H1 (cell line): ENCODE data around the gene COMT. TPM values are rescaled to one million over a fixed set of nuclear protein-coding genes. Genes with fewer than 3 reads are reported as not detected.
A peak's percentile ranks its signal among the peaks of the same experiment; 100 is the strongest.

Experiments
- CTCF ChIA-PET: fragments of 300-600 bp; sonication (Branson Sonifier 250); formaldehyde crosslinking; loops from one replicate; lab custom pipeline; 2021; ENCODE audit not compliant: partially characterized antibody; lab: Charles Lee
- POLR2A ChIA-PET: fragments of 300-600 bp; sonication (Branson Sonifier 250); formaldehyde crosslinking; loops from one replicate; lab custom pipeline; 2021; ENCODE audit warnings: inconsistent platforms; ENCODE audit not compliant: partially characterized antibody; lab: Charles Lee
- DNase-seq, 2 experiments: peaks; one replicate each; pipeline versions ENCODE4 v3.0.0 to v3.0.0-alpha.2; 2010 to 2022; ENCODE audit warnings: low spot score in 2 of 2, low read depth in 1 of 2, mixed read lengths in 1 of 2
- FAIRE-seq: peaks from 2 replicates; lab custom pipeline; 2011; peaks lifted over from hg19 to GRCh38; lab: Jason Lieb, UNC
- H2AFZ ChIP-seq: 2 replicates; pipeline ENCODE4 v1.8.1; 2012; ENCODE audit warnings: low read length, inconsistent platforms
- H2AK5ac ChIP-seq: 2 replicates; pipeline ENCODE4 v1.6.1; 2013; ENCODE audit warnings: low read depth, low read length
- H2BK120ac ChIP-seq: replicated peaks from 2 replicates; pipeline ENCODE3; 2013; ENCODE audit warnings: low read depth, low read length, inconsistent platforms
- H2BK12ac ChIP-seq: 2 replicates; pipeline ENCODE4 v1.6.1; 2013; ENCODE audit warnings: low read depth, low read length
- H2BK15ac ChIP-seq: 2 replicates; pipeline ENCODE4 v1.6.1; 2013; ENCODE audit warnings: low read length
- H2BK20ac ChIP-seq: 2 replicates; pipeline ENCODE4 v1.6.1; 2013; ENCODE audit warnings: low read length
- H2BK5ac ChIP-seq: 2 replicates; pipeline ENCODE4 v1.6.1; 2013; ENCODE audit warnings: low read depth, low read length
- H3K14ac ChIP-seq: 2 replicates; pipeline ENCODE4 v1.6.1; 2013; ENCODE audit warnings: inconsistent platforms; ENCODE audit not compliant: insufficient read length
- H3K18ac ChIP-seq: 2 replicates; pipeline ENCODE4 v1.6.1; 2013; ENCODE audit warnings: low read length; ENCODE audit errors: extremely low read depth
- H3K23ac ChIP-seq: 2 replicates; pipeline ENCODE4 v1.6.1; 2013; ENCODE audit warnings: inconsistent platforms; ENCODE audit not compliant: insufficient read length
- H3K23me2 ChIP-seq: 2 replicates; pipeline ENCODE4 v1.6.1; 2013; ENCODE audit warnings: low read depth, low read length
- H3K27ac ChIP-seq: 2 replicates; pipeline ENCODE4 v1.6.1; 2011; ENCODE audit warnings: low read depth, low read length, inconsistent platforms
- H3K27me3 ChIP-seq, 4 experiments: replicated peaks in 1 of 4; 1 replicate in 1 of 4; 2 replicates in 3 of 4; pipeline versions ENCODE4 v1.6.1 to v1.8.1; 2011 to 2013; ENCODE audit warnings: low read length in 3 of 4, mild to moderate bottlenecking in 3 of 4, inconsistent platforms in 2 of 4, mixed read lengths in 2 of 4, moderate library complexity in 1 of 4; ENCODE audit not compliant: control insufficient read depth in 3 of 4, insufficient read depth in 3 of 4; ENCODE audit errors: extremely low read depth in 1 of 4
- H3K36me3 ChIP-seq, 4 experiments: 2 replicates each; pipeline versions ENCODE4 v1.6.1 to v1.8.1; 2011 to 2013; ENCODE audit warnings: mild to moderate bottlenecking in 4 of 4, low read length in 3 of 4, moderate library complexity in 2 of 4, control low read depth in 1 of 4, inconsistent platforms in 1 of 4; ENCODE audit not compliant: insufficient read depth in 4 of 4, control insufficient read depth in 2 of 4
- H3K4ac ChIP-seq: replicated peaks from 2 replicates; pipeline ENCODE3; 2013; ENCODE audit warnings: low read length, low read depth, mixed read lengths, inconsistent platforms; ENCODE audit not compliant: insufficient read length
- H3K4me1 ChIP-seq, 4 experiments: replicated peaks in 1 of 4; 1 replicate in 1 of 4; 2 replicates in 3 of 4; pipeline versions ENCODE4 v1.6.1 to v1.8.1; 2011 to 2013; ENCODE audit warnings: low read length in 3 of 4, inconsistent platforms in 2 of 4, mixed read lengths in 1 of 4; ENCODE audit not compliant: insufficient read depth in 4 of 4, control insufficient read depth in 3 of 4
- H3K4me2 ChIP-seq, 2 experiments: 2 replicates each; pipeline versions ENCODE4 v1.6.1 to v1.8.1; 2011 to 2013; ENCODE audit warnings: low read depth in 2 of 2, low read length in 2 of 2, control low read depth in 1 of 2, inconsistent platforms in 1 of 2, mild to moderate bottlenecking in 1 of 2; ENCODE audit not compliant: insufficient read depth in 1 of 2
- H3K4me3 ChIP-seq, 4 experiments: fragments of 200-600, 300-600 bp in 1 of 4; sonication (generic), shearing (Covaris generic), sonication (Bioruptor Twin) in 1 of 4; 2 replicates each; pipeline versions ENCODE4 v1.5.1 to v1.8.1; 2011 to 2016; ENCODE audit warnings: low read length in 4 of 4, low read depth in 3 of 4, control low read depth in 2 of 4, inconsistent platforms in 2 of 4, mild to moderate bottlenecking in 2 of 4, mixed read lengths in 1 of 4, moderate library complexity in 1 of 4; ENCODE audit not compliant: insufficient read depth in 2 of 4; ENCODE audit errors: extremely low read depth in 1 of 4
- H3K56ac ChIP-seq: replicated peaks from 2 replicates; pipeline ENCODE3; 2013; ENCODE audit warnings: low read depth, mild to moderate bottlenecking, mixed read lengths, low read length, inconsistent platforms; ENCODE audit not compliant: insufficient read length
- H3K79me1 ChIP-seq: 2 replicates; pipeline ENCODE4 v1.6.1; 2013; ENCODE audit warnings: low read depth, low read length, control low read depth
- H3K79me2 ChIP-seq, 2 experiments: 2 replicates each; pipeline versions ENCODE4 v1.6.1 to v1.8.1; 2012 to 2013; ENCODE audit warnings: low read length in 2 of 2, mild to moderate bottlenecking in 2 of 2, inconsistent platforms in 1 of 2; ENCODE audit not compliant: insufficient read depth in 2 of 2, control insufficient read depth in 1 of 2
- H3K9ac ChIP-seq, 4 experiments: replicated peaks in 1 of 4; 1 replicate in 1 of 4; 2 replicates in 3 of 4; pipeline versions ENCODE4 v1.6.1 to v1.8.1; 2011 to 2013; ENCODE audit warnings: low read depth in 3 of 4, low read length in 3 of 4, control low read depth in 2 of 4, mild to moderate bottlenecking in 2 of 4, moderate library complexity in 2 of 4, inconsistent platforms in 1 of 4; ENCODE audit errors: extremely low read depth in 1 of 4
- H3K9me3 ChIP-seq, 2 experiments: 2 replicates each; pipeline versions ENCODE4 v1.6.1 to v1.8.1; 2012 to 2013; ENCODE audit warnings: mild to moderate bottlenecking in 2 of 2, moderate library complexity in 2 of 2, control low read depth in 1 of 2, inconsistent platforms in 1 of 2, low read depth in 1 of 2, low read length in 1 of 2, mixed read lengths in 1 of 2; ENCODE audit not compliant: insufficient read depth in 2 of 2
- H4K20me1 ChIP-seq, 2 experiments: replicated peaks in 1 of 2; 2 replicates each; pipeline versions ENCODE3 to v1.8.1; 2011 to 2013; ENCODE audit warnings: inconsistent platforms in 2 of 2, low read length in 2 of 2, mild to moderate bottlenecking in 1 of 2; ENCODE audit not compliant: insufficient read depth in 2 of 2, control insufficient read depth in 1 of 2
- H4K5ac ChIP-seq: 2 replicates; pipeline ENCODE4 v1.6.1; 2013; ENCODE audit warnings: low read length, low read depth, mixed read lengths, inconsistent platforms; ENCODE audit not compliant: insufficient read length
- H4K8ac ChIP-seq: 2 replicates; pipeline ENCODE4 v1.8.0; 2013; ENCODE audit warnings: mild to moderate bottlenecking, moderate library complexity, low read length, inconsistent platforms; ENCODE audit not compliant: insufficient read depth; ENCODE audit errors: extremely low read depth
- H4K91ac ChIP-seq: replicated peaks from 2 replicates; pipeline ENCODE3; 2013; ENCODE audit warnings: low read length, mixed read lengths, inconsistent platforms; ENCODE audit not compliant: insufficient read length
- ASH2L ChIP-seq: fragments of 200-600, 300-600 bp; sonication (generic); IDR thresholded peaks from one replicate; pipeline ENCODE4 v1.7.1; 2017; ENCODE audit warnings: low read length
- CBX5 ChIP-seq: fragments of 300-800, 300-1000 bp; sonication (generic); IDR thresholded peaks from 2 replicates; pipeline ENCODE4 v1.7.1; 2016; ENCODE audit warnings: antibody characterized with exemption, low read length, low read depth
- EGR1 ChIP-seq: IDR thresholded peaks from 2 replicates; pipeline ENCODE4 v1.6.1; 2011; ENCODE audit warnings: low read depth, low read length, borderline replicate concordance
- EP300 ChIP-seq, 2 experiments: IDR thresholded peaks; 1 replicate in 1 of 2; 2 replicates in 1 of 2; pipeline ENCODE4 v1.6.1; 2011 to 2012; ENCODE audit warnings: low read depth in 2 of 2, low read length in 2 of 2, mild to moderate bottlenecking in 2 of 2, borderline replicate concordance in 1 of 2, inconsistent platforms in 1 of 2, moderate library complexity in 1 of 2
- GABPA ChIP-seq: IDR thresholded peaks from 2 replicates; pipeline ENCODE4 v1.6.1; 2011; ENCODE audit warnings: mild to moderate bottlenecking, low read length, moderate library complexity, borderline replicate concordance; ENCODE audit not compliant: insufficient read depth
- SP1 ChIP-seq: IDR thresholded peaks from 2 replicates; pipeline ENCODE4 v1.6.1; 2011; ENCODE audit warnings: low read depth, low read length
- SP4 ChIP-seq: IDR thresholded peaks from 2 replicates; pipeline ENCODE4 v1.6.1; 2012; ENCODE audit warnings: low read length, inconsistent platforms
- ZNF274 ChIP-seq: IDR thresholded peaks from 2 replicates; pipeline ENCODE4 v1.7.0; 2012; ENCODE audit warnings: low read length, borderline replicate concordance; ENCODE audit errors: extremely low read depth
- WGBS, 2 experiments: shearing (Covaris generic) in 1 of 2; methylation state at CpG; one replicate each; pipeline versions ENCODE4 v1.1.6 to v1.1.7; 2013 to 2015; ENCODE audit warnings: low lambda C conversion rate in 2 of 2, mixed read lengths in 2 of 2, inconsistent platforms in 1 of 2, low coverage in 1 of 2, missing lambda C conversion rate in 1 of 2; ENCODE audit not compliant: insufficient replicate concordance in 2 of 2, insufficient coverage in 1 of 2, insufficient read length in 1 of 2; ENCODE audit errors: extremely low coverage in 1 of 2, missing lambda C conversion rate in 1 of 2; 5-methylcytosine and 5-hydroxymethylcytosine counted together
- polyA plus RNA-seq, 7 experiments: library from polyadenylated mRNA; depleted of rRNA in 3 of 7; stranded (reverse) in 5 of 7; unstranded in 2 of 7; fragments of >200 nt in 5 of 7; fragments of 200-250 nt in 2 of 7; gene quantifications; 1 replicate in 5 of 7; 2 replicates in 1 of 7; 4 replicates in 1 of 7; pipeline versions ENCODE4 v1.2.1 to v1.2.3, GENCODE V29; 2011 to 2013; ENCODE audit warnings: missing spikeins in 2 of 7, mixed read lengths in 2 of 7
- total RNA-seq: library from RNA; stranded (reverse); fragmentation: NEBNext Ultra II Directional; extraction: Animal tissue kit (Norgen Biotek cat#: 25700); gene quantifications from 2 replicates; pipeline ENCODE4 v1.2.1, GENCODE V29; 2021
- TF ChIP-seq, protein P1 (sequence below), 3 experiments: IDR thresholded peaks; 1 replicate in 2 of 3; 2 replicates in 1 of 3; pipeline versions ENCODE4 v1.5.1 to v1.6.1; 2011; ENCODE audit warnings: low read length in 3 of 3, mild to moderate bottlenecking in 3 of 3, inconsistent platforms in 2 of 3, low read depth in 1 of 3, moderate library complexity in 1 of 3; ENCODE audit not compliant: insufficient read depth in 1 of 3; ENCODE audit errors: control extremely low read depth in 1 of 3
- TF ChIP-seq, protein P2 (sequence below): IDR thresholded peaks from 2 replicates; pipeline ENCODE4 v1.6.1; 2012; ENCODE audit warnings: inconsistent platforms

COMT gene
- total and polyA plus RNA-seq, 2 of the 8 experiments (the other 6 are each of a cell fraction or from before 2014, with no cell fraction given): 15.2 to 33.7 TPM

DNA sequence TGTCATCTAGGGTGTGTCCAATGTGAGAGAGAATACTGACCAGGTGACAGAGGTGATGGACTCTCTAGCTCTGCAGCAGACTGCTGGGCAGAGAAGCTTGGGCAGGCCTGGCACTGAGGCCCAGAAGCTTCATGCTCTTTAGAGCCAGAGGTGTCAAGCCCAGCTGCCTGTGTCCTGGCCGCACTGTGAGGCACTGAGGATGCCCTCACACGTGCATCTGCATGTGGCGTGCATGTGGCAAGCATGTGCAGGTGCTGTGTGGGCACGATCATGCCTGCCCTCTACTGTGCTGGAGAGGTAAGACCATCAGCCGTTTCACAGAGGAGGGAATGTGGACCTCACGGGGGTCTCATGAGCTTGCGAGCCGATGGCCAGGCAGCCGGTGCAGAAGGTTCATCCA is 15.9 kb downstream of the COMT start:
- POLR2A ChIA-PET: interaction anchor here (0.7 to 1.0 kb wide), 2 partner anchors 14 to 171 kb away, joined by 3 to 6 read pairs; no protein-coding TSS in a partner anchor
- 96% methylated on average over 9 of the region's 9 CpGs; no CpG with 5 or more reads in 1 of the 2 experiments for WGBS, 2 experiments
- CTCF ChIA-PET: interaction anchor here (1.0 to 1.9 kb wide), 8 partner anchors 8 to 248 kb away, joined by 3 to 7 read pairs (median 4); no protein-coding TSS in a partner anchor
- TF ChIP-seq, protein P1, sequence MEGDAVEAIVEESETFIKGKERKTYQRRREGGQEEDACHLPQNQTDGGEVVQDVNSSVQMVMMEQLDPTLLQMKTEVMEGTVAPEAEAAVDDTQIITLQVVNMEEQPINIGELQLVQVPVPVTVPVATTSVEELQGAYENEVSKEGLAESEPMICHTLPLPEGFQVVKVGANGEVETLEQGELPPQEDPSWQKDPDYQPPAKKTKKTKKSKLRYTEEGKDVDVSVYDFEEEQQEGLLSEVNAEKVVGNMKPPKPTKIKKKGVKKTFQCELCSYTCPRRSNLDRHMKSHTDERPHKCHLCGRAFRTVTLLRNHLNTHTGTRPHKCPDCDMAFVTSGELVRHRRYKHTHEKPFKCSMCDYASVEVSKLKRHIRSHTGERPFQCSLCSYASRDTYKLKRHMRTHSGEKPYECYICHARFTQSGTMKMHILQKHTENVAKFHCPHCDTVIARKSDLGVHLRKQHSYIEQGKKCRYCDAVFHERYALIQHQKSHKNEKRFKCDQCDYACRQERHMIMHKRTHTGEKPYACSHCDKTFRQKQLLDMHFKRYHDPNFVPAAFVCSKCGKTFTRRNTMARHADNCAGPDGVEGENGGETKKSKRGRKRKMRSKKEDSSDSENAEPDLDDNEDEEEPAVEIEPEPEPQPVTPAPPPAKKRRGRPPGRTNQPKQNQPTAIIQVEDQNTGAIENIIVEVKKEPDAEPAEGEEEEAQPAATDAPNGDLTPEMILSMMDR (IDR thresholded peaks at IDR 0.05; ENCODE audit: control extremely low read depth in 1 of 3, insufficient read depth in 1 of 3, low read depth in 1 of 3, low read length in 3 of 3): peak; percentile 16 to 52 (median 36); a peak in 3 of 4 replicates
- TF ChIP-seq ZNF274 (no peak), SP1 (no peak), EGR1 (no peak), SP4 (no peak), CBX5 (no peak), GABPA (no peak), ASH2L (no peak), EP300 (IDR thresholded peaks at IDR 0.05; ENCODE audit: borderline replicate concordance in 1 of 2, low read depth in 2 of 2, low read length in 2 of 2) (no peak)
- TF ChIP-seq, protein P2, sequence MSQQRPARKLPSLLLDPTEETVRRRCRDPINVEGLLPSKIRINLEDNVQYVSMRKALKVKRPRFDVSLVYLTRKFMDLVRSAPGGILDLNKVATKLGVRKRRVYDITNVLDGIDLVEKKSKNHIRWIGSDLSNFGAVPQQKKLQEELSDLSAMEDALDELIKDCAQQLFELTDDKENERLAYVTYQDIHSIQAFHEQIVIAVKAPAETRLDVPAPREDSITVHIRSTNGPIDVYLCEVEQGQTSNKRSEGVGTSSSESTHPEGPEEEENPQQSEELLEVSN: peak; percentile 61

More for the DNA sequence above, 15.9 kb downstream of the COMT start:
- Histone ChIP-seq H2BK12ac (no peak overlapping the region), H3K36me3 (no peaks in the 10 kb centered on the region), H3K4me3 (no peak overlapping the region), H3K4ac (no peak overlapping the region), H3K79me2 (no peaks in the 10 kb centered on the region), H4K20me1 (peaks cover 1 to 4% of the 10 kb centered on the region in 2 experiments), H3K27ac (no peak overlapping the region), H2BK120ac (no peak overlapping the region), H3K4me1 (peaks cover 0 to 11% (median 7%) of the 10 kb centered on the region in 4 experiments; a peak in 5 of 7 replicates), H2AFZ (no peak overlapping the region), H3K27me3 (no peaks in the 10 kb centered on the region), H2BK15ac (peak overlapping the region; percentile 99; the same call in 1 of the 2 replicates), H2BK5ac (no peak overlapping the region), H3K14ac (no peak overlapping the region), H3K56ac (no peak overlapping the region), H3K9me3 (no peaks in the 10 kb centered on the region), H2AK5ac (no peak overlapping the region), H3K18ac (no peak overlapping the region), H3K23ac (no peak overlapping the region), H3K9ac (no peak overlapping the region), H2BK20ac (0 out of 2 replicates have a peak overlapping the region, but pooled peaks have one; percentile 23), H3K79me1 (no peaks in the 10 kb centered on the region), H4K5ac (no peak overlapping the region), H4K91ac (no peak overlapping the region), H4K8ac (no peak overlapping the region), H3K23me2 (peaks cover 5% of the 10 kb centered on the region), H3K4me2 (no peak overlapping the region)
- DNase-seq (no peak), FAIRE-seq (no peak)
